ENCODE data around the gene PYHIN1. TPM values are rescaled to one million over a fixed set of nuclear protein-coding genes. Genes with fewer than 3 reads are reported as not detected.

PYHIN1 gene
- total and polyA plus RNA-seq, 2 of the 8 experiments (the other 6 are each of a cell fraction or from before 2014, with no cell fraction given) = not detected

DNA sequence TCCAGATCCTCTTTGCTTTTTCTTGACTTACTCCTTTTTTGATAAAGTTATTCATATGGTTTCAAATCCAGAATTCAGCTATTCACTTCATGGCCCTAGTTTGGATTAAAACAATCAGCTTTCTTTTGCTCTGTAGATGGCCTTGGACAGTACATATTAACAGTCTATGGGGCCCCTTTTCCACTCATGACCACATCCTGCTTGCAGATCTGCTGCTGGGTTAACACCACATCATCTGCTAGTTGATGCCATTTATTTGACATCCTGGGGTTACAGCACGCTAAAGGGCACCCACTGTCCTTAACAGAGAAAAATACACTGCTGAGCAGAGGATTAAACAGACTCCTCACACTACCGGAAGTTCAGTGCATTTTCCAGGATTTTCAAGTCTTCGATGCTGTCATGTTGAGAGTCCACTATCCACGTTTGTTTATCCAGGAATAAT lies 77.4 kb downstream of the PYHIN1 start (continued):
- no peak for TF ChIP-seq CTBP2 (IDR thresholded peaks at IDR 0.05; ENCODE audit: borderline replicate concordance, insufficient read depth, insufficient read length, low read length)
- no peak for TF ChIP-seq RXRA (IDR thresholded peaks at IDR 0.05; ENCODE audit: insufficient read depth, low read depth, low read length)
- no peak for TF ChIP-seq YY1 (IDR thresholded peaks at IDR 0.05; ENCODE audit: low read depth, low read length)
- no peak for TF ChIP-seq TAF7 (optimal IDR thresholded peaks at IDR 0.05; ENCODE audit: borderline replicate concordance, low read depth, low read length)

All from H1 (cell line).